ENCODE results near the gene YJEFN3. TPM values are rescaled to one million over a fixed set of nuclear protein-coding genes. Genes with fewer than 3 reads are reported as not detected.
A peak's percentile ranks its signal among the peaks of the same experiment; 100 is the strongest.

The YJEFN3 gene
- total RNA-seq, 2 donors from 2014 or later = 7.3 to 12.6 TPM

- H3K4me3 ChIP-seq (ENCODE audit: low read length) = peak overlapping the region; percentile 74
- 68 to 71% methylated on average over 4 to 7 of the region's 7 CpGs for WGBS, 2 experiments (ENCODE audit: insufficient coverage in 1 of 2, insufficient read length in 1 of 2)
- Mint-ChIP-seq H3K4me3 (peak overlapping the region; percentile 46), H3K27me3 (ENCODE audit: insufficient read depth) (peaks cover 60% of the 10 kb centered on the region), H3K4me1 (peaks cover 2% of the 10 kb centered on the region), H3K27ac (no peak overlapping the region), H3K9me3 (no peaks in the 10 kb centered on the region), H3K36me3 (ENCODE audit: low read depth) (no peaks in the 10 kb centered on the region)
- H3K27ac ChIP-seq (ENCODE audit: low read depth, low read length) = no peak overlapping the region
- H3K9me3 ChIP-seq (ENCODE audit: control insufficient read depth, low read length) = no peaks in the 10 kb centered on the region
- H3K36me3 ChIP-seq (ENCODE audit: control insufficient read depth, insufficient read depth, low read length) = no peaks in the 10 kb centered on the region
- H3K27me3 ChIP-seq (ENCODE audit: control insufficient read depth, insufficient read depth, low read length, poor library complexity, severe bottlenecking) = no peaks in the 10 kb centered on the region
- peak overlapping the region; percentile 53 for H3K9ac ChIP-seq (ENCODE audit: extremely low read depth, low read length, poor library complexity, severe bottlenecking)
- peak; percentile 64 for DNase-seq
- no peaks in the 10 kb centered on the region for H3K4me1 ChIP-seq (ENCODE audit: control insufficient read depth, insufficient read depth, low read length)
- TF ChIP-seq, protein P1, sequence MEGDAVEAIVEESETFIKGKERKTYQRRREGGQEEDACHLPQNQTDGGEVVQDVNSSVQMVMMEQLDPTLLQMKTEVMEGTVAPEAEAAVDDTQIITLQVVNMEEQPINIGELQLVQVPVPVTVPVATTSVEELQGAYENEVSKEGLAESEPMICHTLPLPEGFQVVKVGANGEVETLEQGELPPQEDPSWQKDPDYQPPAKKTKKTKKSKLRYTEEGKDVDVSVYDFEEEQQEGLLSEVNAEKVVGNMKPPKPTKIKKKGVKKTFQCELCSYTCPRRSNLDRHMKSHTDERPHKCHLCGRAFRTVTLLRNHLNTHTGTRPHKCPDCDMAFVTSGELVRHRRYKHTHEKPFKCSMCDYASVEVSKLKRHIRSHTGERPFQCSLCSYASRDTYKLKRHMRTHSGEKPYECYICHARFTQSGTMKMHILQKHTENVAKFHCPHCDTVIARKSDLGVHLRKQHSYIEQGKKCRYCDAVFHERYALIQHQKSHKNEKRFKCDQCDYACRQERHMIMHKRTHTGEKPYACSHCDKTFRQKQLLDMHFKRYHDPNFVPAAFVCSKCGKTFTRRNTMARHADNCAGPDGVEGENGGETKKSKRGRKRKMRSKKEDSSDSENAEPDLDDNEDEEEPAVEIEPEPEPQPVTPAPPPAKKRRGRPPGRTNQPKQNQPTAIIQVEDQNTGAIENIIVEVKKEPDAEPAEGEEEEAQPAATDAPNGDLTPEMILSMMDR (conservative IDR thresholded peaks at IDR 0.05) = peak; percentile 22
Observed at GRCh38 chr19:19538785-19539166, 10.1 kb downstream of the YJEFN3 start.

DNA sequence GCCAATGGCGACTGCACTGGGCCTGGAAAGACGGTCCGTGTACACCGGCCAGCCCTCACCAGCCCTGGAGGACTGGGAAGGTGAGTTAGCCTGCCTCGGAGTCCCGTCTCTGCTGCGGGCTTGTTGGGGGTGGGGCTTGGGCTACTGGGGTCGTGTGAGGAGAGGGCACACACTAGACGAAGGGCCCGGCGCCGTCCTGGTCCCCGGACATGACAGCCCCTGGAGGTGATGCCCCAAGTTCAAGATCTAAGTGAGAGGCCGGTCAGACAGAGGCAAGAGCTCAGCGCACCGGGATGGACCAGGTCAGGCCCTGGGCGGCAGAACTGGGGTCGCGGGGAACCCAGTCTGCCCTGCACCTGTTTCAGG lies 11.0 kb downstream of the YJEFN3 start:
- 84 to 87% methylated on average over 14 to 19 of the region's 19 CpGs for WGBS, 2 experiments (ENCODE audit: insufficient coverage in 1 of 2, insufficient read length in 1 of 2)
- H3K27ac Mint-ChIP-seq = no peak overlapping the region
- H3K27me3 Mint-ChIP-seq (ENCODE audit: insufficient read depth) = peaks cover 55% of the 10 kb centered on the region
- Histone ChIP-seq H3K27ac (ENCODE audit: low read depth, low read length) (no peak overlapping the region), H3K36me3 (ENCODE audit: control insufficient read depth, insufficient read depth, low read length) (no peaks in the 10 kb centered on the region), H3K4me1 (ENCODE audit: control insufficient read depth, insufficient read depth, low read length) (no peaks in the 10 kb centered on the region), H3K27me3 (ENCODE audit: control insufficient read depth, insufficient read depth, low read length, poor library complexity, severe bottlenecking) (no peaks in the 10 kb centered on the region), H3K9ac (ENCODE audit: extremely low read depth, low read length, poor library complexity, severe bottlenecking) (no peak overlapping the region), H3K4me3 (ENCODE audit: low read length) (no peak overlapping the region), H3K9me3 (ENCODE audit: control insufficient read depth, low read length) (no peaks in the 10 kb centered on the region)
- H3K4me1 Mint-ChIP-seq = peaks cover 2% of the 10 kb centered on the region
- peak; percentile 62 for DNase-seq
- TF ChIP-seq, protein P1 (conservative IDR thresholded peaks at IDR 0.05) = no peak
- H3K9me3 Mint-ChIP-seq = no peaks in the 10 kb centered on the region
- no peaks in the 10 kb centered on the region for H3K36me3 Mint-ChIP-seq (ENCODE audit: low read depth)
- no peak overlapping the region for H3K4me3 Mint-ChIP-seq

GRCh38 chr19:19540064-19540714 lies 11.5 kb downstream of the YJEFN3 start:
- no peak overlapping the region for H3K27ac Mint-ChIP-seq
- no peaks in the 10 kb centered on the region for H3K9me3 ChIP-seq (ENCODE audit: control insufficient read depth, low read length)
- TF ChIP-seq, protein P1 (conservative IDR thresholded peaks at IDR 0.05) = no peak
- no peaks in the 10 kb centered on the region for H3K36me3 Mint-ChIP-seq (ENCODE audit: low read depth)
- H3K4me1 ChIP-seq (ENCODE audit: control insufficient read depth, insufficient read depth, low read length) = no peaks in the 10 kb centered on the region
- H3K36me3 ChIP-seq (ENCODE audit: control insufficient read depth, insufficient read depth, low read length) = no peaks in the 10 kb centered on the region
- H3K9me3 Mint-ChIP-seq = no peaks in the 10 kb centered on the region
- peaks cover 55% of the 10 kb centered on the region for H3K27me3 Mint-ChIP-seq (ENCODE audit: insufficient read depth)
- H3K4me3 Mint-ChIP-seq = peak overlapping the region; percentile 37
- peak; percentile 96 for DNase-seq
- H3K9ac ChIP-seq (ENCODE audit: extremely low read depth, low read length, poor library complexity, severe bottlenecking) = no peak overlapping the region
- peaks cover 2% of the 10 kb centered on the region for H3K4me1 Mint-ChIP-seq
- WGBS, 2 experiments (ENCODE audit: insufficient coverage in 1 of 2, insufficient read length in 1 of 2) = 86% methylated on average over 57 to 74 of the region's 74 CpGs
- H3K27me3 ChIP-seq (ENCODE audit: control insufficient read depth, insufficient read depth, low read length, poor library complexity, severe bottlenecking) = no peaks in the 10 kb centered on the region
- H3K27ac ChIP-seq (ENCODE audit: low read depth, low read length) = no peak overlapping the region
- no peak overlapping the region for H3K4me3 ChIP-seq (ENCODE audit: low read length)

All from endodermal cell (in vitro differentiated cells).